OCI-LY7 (cell line): ENCODE results near the gene HRH1. TPM values are rescaled to one million over a fixed set of nuclear protein-coding genes. Genes with fewer than 3 reads are reported as not detected.

Source experiments
- BruUV-seq: library from RNA; stranded (reverse); fragments of 400-500 nt; replicated peaks from 2 replicates; lab custom pipeline; 2021; lab: Mats Ljungman, UMichigan
- CTCF ChIA-PET: fragments of 300-600 bp; sonication (Branson Sonifier 250); formaldehyde crosslinking; loops from one replicate; lab custom pipeline; 2022; ENCODE audit warnings: antibody characterized with exemption; ENCODE audit not compliant: unreplicated experiment; lab: Charles Lee
- POLR2A ChIA-PET: fragments of 300-600 bp; sonication (Branson Sonifier 250); formaldehyde crosslinking; loops from one replicate; lab custom pipeline; 2022; ENCODE audit warnings: antibody characterized with exemption; lab: Charles Lee
- DNase-seq: peaks from one replicate; pipeline ENCODE4 v3.0.0-alpha.2; 2015; ENCODE audit warnings: low spot score
- H2AFZ ChIP-seq: fragments of 200-600 bp; sonication (generic), shearing (Covaris generic); 2 replicates; pipeline ENCODE4 v1.6.1; 2014; ENCODE audit warnings: mild to moderate bottlenecking, antibody characterized with exemption, low read length, moderate library complexity
- H3K27ac ChIP-seq: fragments of 200-600 bp; sonication (generic); 2 replicates; pipeline ENCODE4 v1.5.1; 2014; ENCODE audit warnings: mixed run types, low read depth, mild to moderate bottlenecking, moderate library complexity, low read length, inconsistent platforms; ENCODE audit not compliant: poor library complexity, severe bottlenecking
- H3K36me3 ChIP-seq: fragments of 200-600 bp; sonication (generic); 2 replicates; pipeline ENCODE4 v1.6.1; 2014; ENCODE audit warnings: mild to moderate bottlenecking, antibody characterized with exemption, low read length, moderate library complexity, mixed read lengths; ENCODE audit not compliant: insufficient read depth
- H3K4me1 ChIP-seq: fragments of 200-600 bp; sonication (generic); 2 replicates; pipeline ENCODE4 v1.5.1; 2014; ENCODE audit warnings: mild to moderate bottlenecking, low read length; ENCODE audit not compliant: insufficient read depth, poor library complexity, severe bottlenecking
- H3K4me2 ChIP-seq: fragments of 200-600 bp; sonication (generic); 2 replicates; pipeline ENCODE4 v1.6.1; 2014; ENCODE audit warnings: mild to moderate bottlenecking, low read length
- H3K4me3 ChIP-seq: fragments of 200-600 bp; sonication (generic); 2 replicates; pipeline ENCODE4 v1.5.1; 2014; ENCODE audit warnings: mild to moderate bottlenecking, low read depth, low read length; ENCODE audit not compliant: poor library complexity, severe bottlenecking
- H3K79me2 ChIP-seq: fragments of 200-600 bp; sonication (generic); 2 replicates; pipeline ENCODE4 v1.6.1; 2016; ENCODE audit warnings: low read depth, mild to moderate bottlenecking, low read length, moderate library complexity, mixed read lengths; ENCODE audit not compliant: insufficient read depth
- H3K9me2 ChIP-seq: fragments of 200-600 bp; sonication (generic); 2 replicates; pipeline ENCODE4 v1.6.1; 2016; ENCODE audit warnings: mild to moderate bottlenecking, low read length, mixed read lengths; ENCODE audit not compliant: insufficient read depth
- H3K9me3 ChIP-seq: fragments of 200-600 bp; sonication (generic); 2 replicates; pipeline ENCODE4 v1.6.1; 2014; ENCODE audit warnings: mild to moderate bottlenecking, mixed run types, low read length, mixed read lengths
- H4K20me1 ChIP-seq: fragments of 200-600 bp; sonication (generic); 2 replicates; pipeline ENCODE4 v1.6.1; 2014; ENCODE audit warnings: mild to moderate bottlenecking, antibody characterized with exemption, low read length, moderate library complexity, mixed read lengths; ENCODE audit not compliant: insufficient read depth
- EZH2phosphoT487 ChIP-seq: fragments of 200-600 bp; sonication (generic); IDR thresholded peaks from 2 replicates; pipeline ENCODE4 v1.6.1; 2018; ENCODE audit warnings: low read depth, borderline replicate concordance, mild to moderate bottlenecking, mixed run types, antibody characterized with exemption, low read length, moderate library complexity, mixed read lengths
- intact Hi-C: fragments of 100-400 bp; cut with micrococcal nuclease; formaldehyde crosslinking; loops from one replicate; pipeline ENCODE4 v1.10.0; 2022; ENCODE audit not compliant: unreplicated experiment
- total RNA-seq, 2 experiments: library from RNA; depleted of rRNA in 1 of 2; stranded (reverse); fragments of >200 nt in 1 of 2; shearing (Covaris generic) in 1 of 2; gene quantifications; 2 replicates each; pipeline ENCODE4 v1.2.3, GENCODE V29; 2014 to 2022
- TF ChIP-seq, protein P1 (sequence below): fragments of 200-600 bp; sonication (generic); conservative IDR thresholded peaks from 2 replicates; pipeline ENCODE4 v1.5.1; 2014; ENCODE audit warnings: mild to moderate bottlenecking, antibody characterized with exemption, low read length, moderate library complexity, mixed read lengths

Gene HRH1
- total RNA-seq, 2 experiments from 2014 or later: not detected

DNA sequence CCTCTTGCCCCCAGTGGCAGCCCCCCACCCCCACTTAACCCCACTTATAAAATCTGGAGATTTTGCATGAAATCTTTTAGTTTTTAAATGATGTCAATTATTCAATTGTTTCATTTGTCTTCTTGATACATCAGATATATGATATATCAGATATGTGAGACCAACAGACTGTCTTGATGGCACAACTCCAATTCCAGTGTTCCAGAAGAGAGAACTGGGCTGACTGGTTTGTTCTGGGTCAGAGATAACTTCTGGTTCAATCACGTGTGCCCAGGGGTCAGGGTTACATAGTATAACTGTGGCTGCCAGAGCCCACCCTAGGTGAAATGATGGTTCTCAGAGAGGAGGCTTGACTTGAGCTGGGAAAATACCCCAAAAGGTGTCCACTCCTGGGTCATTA is 85.5 kb downstream of the HRH1 start:
- Histone ChIP-seq H3K4me2 (no peak overlapping the region), H3K9me2 (no peaks in the 10 kb centered on the region), H3K9me3 (no peaks in the 10 kb centered on the region), H3K4me3 (no peak overlapping the region), H2AFZ (no peak overlapping the region), H4K20me1 (no peaks in the 10 kb centered on the region), H3K27ac (no peak overlapping the region), H3K4me1 (no peaks in the 10 kb centered on the region), H3K36me3 (no peaks in the 10 kb centered on the region), H3K79me2 (no peaks in the 10 kb centered on the region)
- no peak for DNase-seq
- intact Hi-C loops: no loop called here
- no TSS peak for BruUV-seq
- POLR2A ChIA-PET: interaction anchor here (0.6 kb wide), 2 partner anchors 92 to 98 kb away, joined by 3 read pairs; no protein-coding TSS in a partner anchor
- no peak for TF ChIP-seq EZH2phosphoT487
- TF ChIP-seq, protein P1, sequence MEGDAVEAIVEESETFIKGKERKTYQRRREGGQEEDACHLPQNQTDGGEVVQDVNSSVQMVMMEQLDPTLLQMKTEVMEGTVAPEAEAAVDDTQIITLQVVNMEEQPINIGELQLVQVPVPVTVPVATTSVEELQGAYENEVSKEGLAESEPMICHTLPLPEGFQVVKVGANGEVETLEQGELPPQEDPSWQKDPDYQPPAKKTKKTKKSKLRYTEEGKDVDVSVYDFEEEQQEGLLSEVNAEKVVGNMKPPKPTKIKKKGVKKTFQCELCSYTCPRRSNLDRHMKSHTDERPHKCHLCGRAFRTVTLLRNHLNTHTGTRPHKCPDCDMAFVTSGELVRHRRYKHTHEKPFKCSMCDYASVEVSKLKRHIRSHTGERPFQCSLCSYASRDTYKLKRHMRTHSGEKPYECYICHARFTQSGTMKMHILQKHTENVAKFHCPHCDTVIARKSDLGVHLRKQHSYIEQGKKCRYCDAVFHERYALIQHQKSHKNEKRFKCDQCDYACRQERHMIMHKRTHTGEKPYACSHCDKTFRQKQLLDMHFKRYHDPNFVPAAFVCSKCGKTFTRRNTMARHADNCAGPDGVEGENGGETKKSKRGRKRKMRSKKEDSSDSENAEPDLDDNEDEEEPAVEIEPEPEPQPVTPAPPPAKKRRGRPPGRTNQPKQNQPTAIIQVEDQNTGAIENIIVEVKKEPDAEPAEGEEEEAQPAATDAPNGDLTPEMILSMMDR: no peak
- CTCF ChIA-PET: no interaction called here

DNA sequence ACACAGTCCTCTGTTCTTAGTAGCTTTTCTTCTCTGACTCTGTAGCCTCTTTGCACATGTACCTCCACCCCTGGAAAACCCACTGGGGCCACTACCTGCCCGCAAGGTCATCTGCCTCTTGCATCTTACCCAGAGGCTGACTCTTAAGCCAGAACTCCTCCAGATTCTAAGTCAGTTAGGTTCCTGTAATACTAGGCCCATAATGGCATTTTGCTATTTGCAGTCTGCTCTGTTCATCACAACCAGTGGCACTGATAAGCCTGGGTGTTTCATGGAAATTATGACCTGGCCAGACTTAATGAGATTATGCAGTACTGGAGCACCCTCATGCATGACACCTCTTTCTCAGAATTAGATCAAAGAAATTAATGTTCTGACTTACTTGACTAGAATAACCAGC is 86.2 kb downstream of the HRH1 start:
- no peaks in the 10 kb centered on the region for H3K79me2 ChIP-seq
- TF ChIP-seq EZH2phosphoT487: no peak
- TF ChIP-seq, protein P1: no peak
- BruUV-seq: no TSS peak
- H3K9me3 ChIP-seq: no peaks in the 10 kb centered on the region
- no peak overlapping the region for H3K4me3 ChIP-seq
- no peak overlapping the region for H3K27ac ChIP-seq
- ChIA-PET CTCF (no interaction called here), POLR2A (interaction anchor here (0.6 kb wide), 1 partner anchor 92 kb away, joined by 3 read pairs; no protein-coding TSS in a partner anchor)
- intact Hi-C loops: no loop called here
- no peak overlapping the region for H2AFZ ChIP-seq
- H3K4me2 ChIP-seq: no peak overlapping the region
- H3K4me1 ChIP-seq: no peaks in the 10 kb centered on the region
- no peaks in the 10 kb centered on the region for H3K36me3 ChIP-seq
- no peak for DNase-seq
- no peaks in the 10 kb centered on the region for H4K20me1 ChIP-seq
- no peaks in the 10 kb centered on the region for H3K9me2 ChIP-seq

DNA sequence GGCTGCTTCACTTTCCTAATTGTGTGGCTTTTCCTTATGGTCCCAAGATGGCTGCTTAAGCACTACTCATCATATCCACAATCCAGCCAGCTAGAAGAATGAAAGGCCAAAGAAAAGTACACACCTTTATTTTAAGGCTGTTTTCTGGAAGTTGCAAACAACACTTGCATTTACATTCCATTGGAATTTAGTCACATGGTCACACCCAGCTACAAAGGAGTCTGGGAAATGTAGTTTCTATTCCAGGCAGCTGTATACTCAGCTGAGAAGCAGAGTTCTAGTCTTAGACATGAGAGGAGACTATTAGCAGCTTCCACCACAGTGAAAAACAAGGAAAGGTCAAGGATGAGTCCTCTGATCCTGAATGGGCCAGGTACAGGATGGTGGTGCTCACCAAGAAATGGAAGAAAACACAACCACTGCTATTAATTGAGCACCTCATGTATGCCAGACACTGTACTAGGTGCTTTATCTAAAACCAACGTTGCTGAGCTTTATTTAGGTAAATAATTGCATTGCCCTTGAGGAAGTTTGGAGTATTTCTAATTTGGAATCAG is 89.9 kb downstream of the HRH1 start:
- Histone ChIP-seq H4K20me1 (no peaks in the 10 kb centered on the region), H3K9me2 (no peaks in the 10 kb centered on the region), H3K4me2 (no peak overlapping the region), H3K36me3 (no peaks in the 10 kb centered on the region), H3K4me3 (no peak overlapping the region), H3K27ac (no peak overlapping the region), H3K4me1 (no peaks in the 10 kb centered on the region), H2AFZ (no peak overlapping the region), H3K79me2 (no peaks in the 10 kb centered on the region), H3K9me3 (no peaks in the 10 kb centered on the region)
- no peak for TF ChIP-seq EZH2phosphoT487
- TF ChIP-seq, protein P1: no peak
- POLR2A ChIA-PET: no interaction called here
- intact Hi-C loops: no loop called here
- CTCF ChIA-PET: no interaction called here
- no peak for DNase-seq
- BruUV-seq: no TSS peak
